ENCODE measurements around the gene DCTN5. TPM values are rescaled to one million over a fixed set of nuclear protein-coding genes. Genes with fewer than 3 reads are reported as not detected.

The DCTN5 gene
- polyA plus RNA-seq, 2 of the 4 experiments (the other 2 are of a cell fraction): 64.6 to 91.1 TPM

GRCh38 chr16:23670137-23670776 is 29.0 kb downstream of the DCTN5 start:
- DNase-seq (ENCODE audit: low read depth in 1 of 2, low spot score in 1 of 2) (no peak), FAIRE-seq (no peak), ATAC-seq (no peak)
- POLR2A ChIA-PET: no interaction called here
- Histone ChIP-seq H3K4me1 (no peaks in the 10 kb centered on the region), H3K4me2 (no peak overlapping the region), H3K9me3 (no peaks in the 10 kb centered on the region), H3K27ac (no peak overlapping the region), H3K4me3 (no peak overlapping the region)
- 95% methylated on average over 4 of the region's 4 CpGs for WGBS (ENCODE audit: missing lambda C conversion rate)
- CTCF ChIA-PET: interaction anchor here (3.0 kb wide), 1 partner anchor 9 kb away, joined by 13 read pairs; the partner anchor contains the start of gene PLK1
- TF ChIP-seq FOSL2 (IDR thresholded peaks at IDR 0.05) (no peak), FOSL2 (CRISPR knock-in tag; IDR thresholded peaks at IDR 0.05) (no peak), CHD4 (IDR thresholded peaks at IDR 0.05; ENCODE audit: borderline replicate concordance) (no peak), ZC3H11A (IDR thresholded peaks at IDR 0.05) (no peak), MAZ (IDR thresholded peaks at IDR 0.05; ENCODE audit: borderline replicate concordance, low read depth, low read length) (no peak), EHMT2 (IDR thresholded peaks at IDR 0.05; ENCODE audit: low read depth) (no peak), PBX3 (IDR thresholded peaks at IDR 0.05) (no peak), JUNB (IDR thresholded peaks at IDR 0.05) (no peak), ZSCAN20 (CRISPR knock-in tag; IDR thresholded peaks at IDR 0.05) (no peak), TP53 (CRISPR knock-in tag; IDR thresholded peaks at IDR 0.05) (no peak), BHLHE40 (IDR thresholded peaks at IDR 0.05; ENCODE audit: low read depth, low read length) (no peak), CTCF (IDR thresholded peaks at IDR 0.05) (no peak), FOXS1 (CRISPR knock-in tag; IDR thresholded peaks at IDR 0.05) (no peak), ZFP36 (IDR thresholded peaks at IDR 0.05; ENCODE audit: borderline replicate concordance, partially characterized antibody) (no peak), SREBF2 (IDR thresholded peaks at IDR 0.05) (no peak), HES2 (IDR thresholded peaks at IDR 0.05) (no peak)

- no peak overlapping the region for H3K27ac ChIP-seq
- H3K4me3 ChIP-seq: no peak overlapping the region
- 0 out of 3 replicates have a peak, but pooled peaks cover 3% of the 10 kb centered on the region for H3K4me1 ChIP-seq
- ATAC-seq (no peak), DNase-seq (ENCODE audit: low read depth in 1 of 2, low spot score in 1 of 2) (no peak), FAIRE-seq (no peak)
- TF ChIP-seq EHMT2 (IDR thresholded peaks at IDR 0.05; ENCODE audit: low read depth): no peak
- no peak for TF ChIP-seq BHLHE40 (IDR thresholded peaks at IDR 0.05; ENCODE audit: low read depth, low read length)
- TF ChIP-seq ZFP36 (IDR thresholded peaks at IDR 0.05; ENCODE audit: borderline replicate concordance, partially characterized antibody): no peak
- TF ChIP-seq ESRRA (IDR thresholded peaks at IDR 0.05; ENCODE audit: borderline replicate concordance, low read length): no peak
- TF ChIP-seq SMC3 (IDR thresholded peaks at IDR 0.05): no peak
- H3K4me2 ChIP-seq: no peak overlapping the region
- ChIA-PET POLR2A (no interaction called here), CTCF (no interaction called here)
- 88% methylated on average over 8 of the region's 8 CpGs for WGBS (ENCODE audit: missing lambda C conversion rate)
- H3K9me3 ChIP-seq: no peaks in the 10 kb centered on the region
Observed at GRCh38 chr16:23673971-23674614, 32.8 kb downstream of the DCTN5 start.

GRCh38 chr16:23676924-23677480 is 35.7 kb downstream of the DCTN5 start:
- no peaks in the 10 kb centered on the region for H3K9me3 ChIP-seq
- no peak overlapping the region for H3K27ac ChIP-seq
- TF ChIP-seq BHLHE40 (IDR thresholded peaks at IDR 0.05; ENCODE audit: low read depth, low read length) (no peak), BCL3 (IDR thresholded peaks at IDR 0.05) (no peak), CEBPB (IDR thresholded peaks at IDR 0.05) (no peak), GATA3 (IDR thresholded peaks at IDR 0.05; ENCODE audit: borderline replicate concordance) (no peak), EHMT2 (IDR thresholded peaks at IDR 0.05; ENCODE audit: low read depth) (no peak)
- no peak for FAIRE-seq
- WGBS (ENCODE audit: missing lambda C conversion rate): 92% methylated on average over 2 of the region's 2 CpGs
- ATAC-seq: no peak
- DNase-seq (ENCODE audit: low read depth in 1 of 2, low spot score in 1 of 2): no peak
- H3K4me3 ChIP-seq: no peak overlapping the region
- ChIA-PET CTCF (interaction anchor here (1.3 to 4.3 kb wide), 5 partner anchors 9 to 360 kb away, joined by 3 to 27 read pairs (median 6); no protein-coding TSS in a partner anchor), POLR2A (no interaction called here)
- H3K4me1 ChIP-seq: peaks cover 26% of the 10 kb centered on the region
- no peak overlapping the region for H3K4me2 ChIP-seq

Data from A549 (cell line).